Testis (tissue), 3 donors: ENCODE results near the gene ARHGAP30. TPM values are rescaled to one million over a fixed set of nuclear protein-coding genes. Genes with fewer than 3 reads are reported as not detected.

Source experiments
- DNase-seq: peaks from one replicate; pipeline ENCODE4 v3.0.0-alpha.2; 2019
- H3K27ac ChIP-seq, 2 donors: fragments of 200-600 bp; sonication (generic); one replicate each; pipeline ENCODE4 v1.5.1; 2019
- H3K27me3 ChIP-seq: fragments of 200-600 bp; sonication (generic); one replicate; pipeline ENCODE4 v1.5.1; 2019
- H3K36me3 ChIP-seq: fragments of 200-600 bp; sonication (generic); one replicate; pipeline ENCODE4 v1.5.1; 2017; ENCODE audit warnings: low read depth; ENCODE audit errors: missing control alignments
- H3K4me1 ChIP-seq: fragments of 200-600 bp; sonication (generic); one replicate; pipeline ENCODE4 v1.5.1; 2019
- H3K4me3 ChIP-seq, 2 donors: fragments of 200-600 bp; sonication (generic); one replicate each; pipeline ENCODE4 v1.5.1; 2017 to 2019
- H3K9me3 ChIP-seq: fragments of 200-600 bp; sonication (generic); one replicate; pipeline ENCODE4 v1.5.1; 2017
- POLR2A ChIP-seq: fragments of 450-650 bp; IDR thresholded peaks from one replicate; pipeline ENCODE4 v1.6.1; 2017; ENCODE audit warnings: antibody characterized with exemption, mild to moderate bottlenecking, moderate library complexity
- WGBS, 2 donors: methylation state at CpG; one replicate each; pipeline ENCODE4 v1.1.5; 2018; 5-methylcytosine and 5-hydroxymethylcytosine counted together
- intact Hi-C: fragments of 100-400 bp; cut with DNase I; formaldehyde crosslinking; loops from one replicate; pipeline ENCODE4 v1.15.1; 2023; ENCODE audit warnings: low total_unique reads
- polyA plus RNA-seq: library from polyadenylated mRNA; stranded (reverse); fragments of 350-450 nt; fragmentation: Illumina TruSeq; extraction: RNeasy Lipid Tissue Mini Kit (QIAGEN cat#74804); gene quantifications from one replicate; pipeline ENCODE4 v1.2.3, GENCODE V29; 2014; ENCODE audit warnings: low read depth, low replicate concordance; ENCODE audit not compliant: insufficient read depth
- total RNA-seq, 2 donors: library from RNA; depleted of rRNA; stranded (reverse); fragments of >200 nt; gene quantifications; one replicate each; pipeline ENCODE4 v1.2.3, GENCODE V29; 2016
- TF ChIP-seq, protein P1 (sequence below), 3 experiments: fragments of 450-650 bp in 2 of 3; fragments of 200-600 bp in 1 of 3; sonication (generic) in 1 of 3; IDR thresholded peaks; one replicate each; pipeline ENCODE4 v1.5.1; 2016 to 2019; ENCODE audit warnings: antibody characterized with exemption in 3 of 3, mild to moderate bottlenecking in 2 of 3, moderate library complexity in 1 of 3

Gene ARHGAP30
- total and polyA plus RNA-seq, 3 donors from 2014 or later: 0.79 to 5.4 (median 1.6) TPM

DNA sequence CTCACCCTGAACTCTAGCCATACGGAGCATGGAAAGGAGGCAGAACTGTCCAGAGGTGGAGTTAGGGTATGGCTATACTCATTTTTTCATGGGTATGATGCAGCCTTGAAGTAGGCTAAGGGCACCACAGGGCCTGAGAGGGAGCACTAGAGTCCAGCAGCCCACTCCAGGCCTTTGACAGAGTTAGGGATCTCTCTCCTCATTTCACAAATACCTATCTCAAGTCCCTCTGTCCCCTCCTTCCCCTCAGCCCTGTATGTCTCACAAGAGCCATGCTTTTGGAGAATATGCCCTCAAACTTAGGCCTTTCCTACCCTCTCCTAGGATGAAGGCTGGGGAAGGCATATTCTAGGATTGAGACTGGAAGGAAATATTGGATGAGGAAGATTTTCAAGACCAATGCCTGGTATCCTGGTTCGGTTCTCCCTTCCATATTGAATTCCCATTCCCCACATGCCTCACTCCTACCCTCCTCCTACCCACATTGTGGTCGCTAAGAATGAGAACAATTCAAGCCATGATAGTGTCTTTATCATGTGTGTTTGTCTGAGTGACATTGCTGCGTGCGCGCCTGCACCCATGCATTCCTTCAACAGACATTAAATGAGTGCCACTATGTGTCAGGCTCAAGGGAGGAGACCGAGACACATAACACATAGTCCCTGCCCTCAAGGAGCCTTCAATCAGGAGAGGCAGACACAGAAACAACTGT, 22.3 kb upstream of the ARHGAP30 start:
- Histone ChIP-seq H3K9me3 (no peaks in the 10 kb centered on the region), H3K4me3 (no peak overlapping the region), H3K4me1 (no peaks in the 10 kb centered on the region), H3K27me3 (no peaks in the 10 kb centered on the region), H3K27ac (no peak overlapping the region), H3K36me3 (no peaks in the 10 kb centered on the region)
- TF ChIP-seq POLR2A: no peak
- TF ChIP-seq, protein P1, sequence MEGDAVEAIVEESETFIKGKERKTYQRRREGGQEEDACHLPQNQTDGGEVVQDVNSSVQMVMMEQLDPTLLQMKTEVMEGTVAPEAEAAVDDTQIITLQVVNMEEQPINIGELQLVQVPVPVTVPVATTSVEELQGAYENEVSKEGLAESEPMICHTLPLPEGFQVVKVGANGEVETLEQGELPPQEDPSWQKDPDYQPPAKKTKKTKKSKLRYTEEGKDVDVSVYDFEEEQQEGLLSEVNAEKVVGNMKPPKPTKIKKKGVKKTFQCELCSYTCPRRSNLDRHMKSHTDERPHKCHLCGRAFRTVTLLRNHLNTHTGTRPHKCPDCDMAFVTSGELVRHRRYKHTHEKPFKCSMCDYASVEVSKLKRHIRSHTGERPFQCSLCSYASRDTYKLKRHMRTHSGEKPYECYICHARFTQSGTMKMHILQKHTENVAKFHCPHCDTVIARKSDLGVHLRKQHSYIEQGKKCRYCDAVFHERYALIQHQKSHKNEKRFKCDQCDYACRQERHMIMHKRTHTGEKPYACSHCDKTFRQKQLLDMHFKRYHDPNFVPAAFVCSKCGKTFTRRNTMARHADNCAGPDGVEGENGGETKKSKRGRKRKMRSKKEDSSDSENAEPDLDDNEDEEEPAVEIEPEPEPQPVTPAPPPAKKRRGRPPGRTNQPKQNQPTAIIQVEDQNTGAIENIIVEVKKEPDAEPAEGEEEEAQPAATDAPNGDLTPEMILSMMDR (IDR thresholded peaks at IDR 0.05): no peak
- WGBS, 2 donors: 95% methylated on average over 7 of the region's 7 CpGs
- DNase-seq: no peak
- intact Hi-C loops: loop anchor here (10.0 kb wide), 1 partner anchor 97 kb away; no protein-coding TSS in a partner anchor

DNA sequence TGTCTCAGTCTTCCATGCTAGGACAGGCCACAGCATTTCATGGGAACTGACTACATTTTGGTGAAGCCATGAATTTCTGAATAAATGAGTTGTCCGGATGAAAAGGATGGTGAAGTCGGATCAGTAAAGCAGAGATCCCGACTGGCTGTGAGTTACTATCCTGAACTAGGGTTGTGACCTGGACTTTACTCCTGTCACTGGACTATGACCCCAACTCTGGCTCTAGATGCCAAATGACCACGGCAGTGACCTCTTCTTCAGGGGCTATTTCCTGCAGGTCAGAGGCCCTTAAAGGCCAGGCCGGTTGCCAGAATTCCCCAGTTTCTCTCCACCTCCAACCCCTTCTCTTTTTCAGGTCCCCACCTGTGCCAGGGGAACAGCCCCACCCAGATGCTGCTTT, 21.4 kb upstream of the ARHGAP30 start:
- H3K27ac ChIP-seq: no peak overlapping the region
- no peaks in the 10 kb centered on the region for H3K9me3 ChIP-seq
- TF ChIP-seq, protein P1 (IDR thresholded peaks at IDR 0.05): no peak
- no peak for TF ChIP-seq POLR2A
- H3K4me1 ChIP-seq: no peaks in the 10 kb centered on the region
- intact Hi-C loops: loop anchor here (10.0 kb wide), 1 partner anchor 96 kb away; no protein-coding TSS in a partner anchor
- no peaks in the 10 kb centered on the region for H3K27me3 ChIP-seq
- no peaks in the 10 kb centered on the region for H3K36me3 ChIP-seq
- H3K4me3 ChIP-seq: no peak overlapping the region
- no peak for DNase-seq
- 79 to 91% methylated on average over 5 of the region's 5 CpGs for WGBS, 2 donors

DNA sequence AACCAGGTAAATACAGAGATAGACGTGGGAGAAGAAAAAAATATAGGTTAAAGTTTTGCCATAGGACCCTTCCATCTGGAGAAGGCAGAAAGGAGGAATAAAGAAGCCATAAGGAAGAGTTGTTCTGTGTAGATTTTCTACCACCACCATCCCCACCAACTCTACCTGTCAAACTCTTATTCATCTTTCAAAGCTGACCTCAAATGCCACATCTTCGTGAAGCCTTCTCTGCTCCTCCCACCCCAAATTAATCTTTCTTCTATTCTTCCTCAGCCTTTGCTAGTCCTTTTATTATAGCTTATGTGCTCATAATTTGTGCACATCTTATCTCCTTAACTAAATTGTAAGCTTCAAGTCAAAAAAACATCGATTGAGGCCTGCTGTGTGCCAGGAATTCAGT, 20.9 kb upstream of the ARHGAP30 start:
- intact Hi-C loops: loop anchor here (10.0 kb wide), 1 partner anchor 96 kb away; no protein-coding TSS in a partner anchor
- Histone ChIP-seq H3K36me3 (no peaks in the 10 kb centered on the region), H3K4me1 (no peaks in the 10 kb centered on the region), H3K9me3 (no peaks in the 10 kb centered on the region), H3K27ac (no peak overlapping the region), H3K27me3 (no peaks in the 10 kb centered on the region), H3K4me3 (no peak overlapping the region)
- no peak for DNase-seq
- 76 to 77% methylated on average over 3 of the region's 3 CpGs for WGBS, 2 donors
- TF ChIP-seq POLR2A: no peak
- TF ChIP-seq, protein P1 (IDR thresholded peaks at IDR 0.05): no peak

DNA sequence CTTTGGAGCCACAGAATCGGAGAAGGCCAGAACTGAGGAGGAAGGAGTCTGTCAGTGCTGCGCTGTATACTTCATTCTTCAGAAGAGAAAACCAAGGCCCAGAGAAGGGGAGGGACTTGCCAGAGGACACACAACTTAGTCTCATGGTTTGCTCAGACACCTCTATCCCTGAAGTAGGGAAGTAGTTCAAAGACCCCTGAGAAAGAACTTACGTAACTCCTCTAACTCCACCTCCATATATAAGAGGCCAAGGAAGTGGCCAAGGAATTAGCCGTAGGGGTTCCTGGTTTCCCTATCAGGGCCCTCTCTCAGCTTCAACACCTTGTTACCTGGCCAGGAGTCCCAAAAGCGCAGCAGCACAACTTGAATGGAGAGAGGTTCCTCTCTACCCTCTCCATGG, 20.2 kb upstream of the ARHGAP30 start:
- 88 to 97% methylated on average over 5 of the region's 5 CpGs for WGBS, 2 donors
- intact Hi-C loops: loop anchor here (10.0 kb wide), 1 partner anchor 95 kb away; no protein-coding TSS in a partner anchor
- H3K9me3 ChIP-seq: no peaks in the 10 kb centered on the region
- no peak for DNase-seq
- no peak overlapping the region for H3K27ac ChIP-seq
- TF ChIP-seq, protein P1 (IDR thresholded peaks at IDR 0.05): no peak
- no peak for TF ChIP-seq POLR2A
- no peaks in the 10 kb centered on the region for H3K4me1 ChIP-seq
- no peaks in the 10 kb centered on the region for H3K27me3 ChIP-seq
- H3K4me3 ChIP-seq: no peak overlapping the region
- H3K36me3 ChIP-seq: no peaks in the 10 kb centered on the region
